ENCODE measurements around the gene PTGES2. TPM values are rescaled to one million over a fixed set of nuclear protein-coding genes. Genes with fewer than 3 reads are reported as not detected.

The PTGES2 gene
- total and polyA plus RNA-seq, 9 of the 15 experiments (the other 6 are each of a cell fraction or from before 2014, with no cell fraction given), result 2.4 to 196 (median 90.1) TPM

GRCh38 chr9:128082151-128082550 lies 45.4 kb downstream of the PTGES2 start (continued):
- TF ChIP-seq, protein P1, sequence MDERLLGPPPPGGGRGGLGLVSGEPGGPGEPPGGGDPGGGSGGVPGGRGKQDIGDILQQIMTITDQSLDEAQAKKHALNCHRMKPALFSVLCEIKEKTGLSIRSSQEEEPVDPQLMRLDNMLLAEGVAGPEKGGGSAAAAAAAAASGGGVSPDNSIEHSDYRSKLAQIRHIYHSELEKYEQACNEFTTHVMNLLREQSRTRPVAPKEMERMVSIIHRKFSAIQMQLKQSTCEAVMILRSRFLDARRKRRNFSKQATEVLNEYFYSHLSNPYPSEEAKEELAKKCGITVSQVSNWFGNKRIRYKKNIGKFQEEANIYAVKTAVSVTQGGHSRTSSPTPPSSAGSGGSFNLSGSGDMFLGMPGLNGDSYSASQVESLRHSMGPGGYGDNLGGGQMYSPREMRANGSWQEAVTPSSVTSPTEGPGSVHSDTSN (CRISPR knock-in tag; IDR thresholded peaks at IDR 0.05; ENCODE audit: low read depth), result no peak
- TF ChIP-seq, protein P1 (tag; conservative IDR thresholded peaks at IDR 0.05; ENCODE audit: low read depth), result peak; percentile 30; the same call in 1 of the 2 replicates
- TF ChIP-seq KAT8 (IDR thresholded peaks at IDR 0.05; ENCODE audit: low read depth) (no peak), NFE2L1 (tag; IDR thresholded peaks at IDR 0.05; ENCODE audit: borderline replicate concordance, low read depth) (peak; percentile 84), HNRNPH1 (optimal IDR thresholded peaks at IDR 0.05; ENCODE audit: low read depth, low read length) (no peak), MEIS2 (IDR thresholded peaks at IDR 0.05; ENCODE audit: partially characterized antibody) (no peak), ZNF23 (CRISPR knock-in tag; IDR thresholded peaks at IDR 0.05) (no peak), PCBP2 (IDR thresholded peaks at IDR 0.05; ENCODE audit: low read depth, low read length, poor library complexity, severe bottlenecking) (no peak), CBX1 (IDR thresholded peaks at IDR 0.05; ENCODE audit: low read depth) (no peak), ZNF354B (CRISPR knock-in tag; IDR thresholded peaks at IDR 0.05) (no peak)
- TF ChIP-seq, protein P2, sequence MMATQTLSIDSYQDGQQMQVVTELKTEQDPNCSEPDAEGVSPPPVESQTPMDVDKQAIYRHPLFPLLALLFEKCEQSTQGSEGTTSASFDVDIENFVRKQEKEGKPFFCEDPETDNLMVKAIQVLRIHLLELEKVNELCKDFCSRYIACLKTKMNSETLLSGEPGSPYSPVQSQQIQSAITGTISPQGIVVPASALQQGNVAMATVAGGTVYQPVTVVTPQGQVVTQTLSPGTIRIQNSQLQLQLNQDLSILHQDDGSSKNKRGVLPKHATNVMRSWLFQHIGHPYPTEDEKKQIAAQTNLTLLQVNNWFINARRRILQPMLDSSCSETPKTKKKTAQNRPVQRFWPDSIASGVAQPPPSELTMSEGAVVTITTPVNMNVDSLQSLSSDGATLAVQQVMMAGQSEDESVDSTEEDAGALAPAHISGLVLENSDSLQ (IDR thresholded peaks at IDR 0.05), result peak; percentile 81
- TF ChIP-seq, protein P3, sequence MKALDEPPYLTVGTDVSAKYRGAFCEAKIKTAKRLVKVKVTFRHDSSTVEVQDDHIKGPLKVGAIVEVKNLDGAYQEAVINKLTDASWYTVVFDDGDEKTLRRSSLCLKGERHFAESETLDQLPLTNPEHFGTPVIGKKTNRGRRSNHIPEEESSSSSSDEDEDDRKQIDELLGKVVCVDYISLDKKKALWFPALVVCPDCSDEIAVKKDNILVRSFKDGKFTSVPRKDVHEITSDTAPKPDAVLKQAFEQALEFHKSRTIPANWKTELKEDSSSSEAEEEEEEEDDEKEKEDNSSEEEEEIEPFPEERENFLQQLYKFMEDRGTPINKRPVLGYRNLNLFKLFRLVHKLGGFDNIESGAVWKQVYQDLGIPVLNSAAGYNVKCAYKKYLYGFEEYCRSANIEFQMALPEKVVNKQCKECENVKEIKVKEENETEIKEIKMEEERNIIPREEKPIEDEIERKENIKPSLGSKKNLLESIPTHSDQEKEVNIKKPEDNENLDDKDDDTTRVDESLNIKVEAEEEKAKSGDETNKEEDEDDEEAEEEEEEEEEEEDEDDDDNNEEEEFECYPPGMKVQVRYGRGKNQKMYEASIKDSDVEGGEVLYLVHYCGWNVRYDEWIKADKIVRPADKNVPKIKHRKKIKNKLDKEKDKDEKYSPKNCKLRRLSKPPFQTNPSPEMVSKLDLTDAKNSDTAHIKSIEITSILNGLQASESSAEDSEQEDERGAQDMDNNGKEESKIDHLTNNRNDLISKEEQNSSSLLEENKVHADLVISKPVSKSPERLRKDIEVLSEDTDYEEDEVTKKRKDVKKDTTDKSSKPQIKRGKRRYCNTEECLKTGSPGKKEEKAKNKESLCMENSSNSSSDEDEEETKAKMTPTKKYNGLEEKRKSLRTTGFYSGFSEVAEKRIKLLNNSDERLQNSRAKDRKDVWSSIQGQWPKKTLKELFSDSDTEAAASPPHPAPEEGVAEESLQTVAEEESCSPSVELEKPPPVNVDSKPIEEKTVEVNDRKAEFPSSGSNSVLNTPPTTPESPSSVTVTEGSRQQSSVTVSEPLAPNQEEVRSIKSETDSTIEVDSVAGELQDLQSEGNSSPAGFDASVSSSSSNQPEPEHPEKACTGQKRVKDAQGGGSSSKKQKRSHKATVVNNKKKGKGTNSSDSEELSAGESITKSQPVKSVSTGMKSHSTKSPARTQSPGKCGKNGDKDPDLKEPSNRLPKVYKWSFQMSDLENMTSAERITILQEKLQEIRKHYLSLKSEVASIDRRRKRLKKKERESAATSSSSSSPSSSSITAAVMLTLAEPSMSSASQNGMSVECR (CRISPR knock-in tag; IDR thresholded peaks at IDR 0.05), result no peak
- TF ChIP-seq, protein P4, sequence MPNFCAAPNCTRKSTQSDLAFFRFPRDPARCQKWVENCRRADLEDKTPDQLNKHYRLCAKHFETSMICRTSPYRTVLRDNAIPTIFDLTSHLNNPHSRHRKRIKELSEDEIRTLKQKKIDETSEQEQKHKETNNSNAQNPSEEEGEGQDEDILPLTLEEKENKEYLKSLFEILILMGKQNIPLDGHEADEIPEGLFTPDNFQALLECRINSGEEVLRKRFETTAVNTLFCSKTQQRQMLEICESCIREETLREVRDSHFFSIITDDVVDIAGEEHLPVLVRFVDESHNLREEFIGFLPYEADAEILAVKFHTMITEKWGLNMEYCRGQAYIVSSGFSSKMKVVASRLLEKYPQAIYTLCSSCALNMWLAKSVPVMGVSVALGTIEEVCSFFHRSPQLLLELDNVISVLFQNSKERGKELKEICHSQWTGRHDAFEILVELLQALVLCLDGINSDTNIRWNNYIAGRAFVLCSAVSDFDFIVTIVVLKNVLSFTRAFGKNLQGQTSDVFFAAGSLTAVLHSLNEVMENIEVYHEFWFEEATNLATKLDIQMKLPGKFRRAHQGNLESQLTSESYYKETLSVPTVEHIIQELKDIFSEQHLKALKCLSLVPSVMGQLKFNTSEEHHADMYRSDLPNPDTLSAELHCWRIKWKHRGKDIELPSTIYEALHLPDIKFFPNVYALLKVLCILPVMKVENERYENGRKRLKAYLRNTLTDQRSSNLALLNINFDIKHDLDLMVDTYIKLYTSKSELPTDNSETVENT (CRISPR knock-in tag; IDR thresholded peaks at IDR 0.05), result no peak
